GM19455 (cell line): ENCODE measurements around the gene RPTOR.

Source experiments
- ATAC-seq: cut with Tn5 transposase; IDR thresholded peaks from one replicate; pipeline ENCODE4 v1.9.1; 2021; ENCODE audit not compliant: unreplicated experiment

The RPTOR gene

GRCh38 chr17:80664217-80664790 is 119.7 kb downstream of the RPTOR start:
- no peak for ATAC-seq

GRCh38 chr17:80665792-80666191 is 121.2 kb downstream of the RPTOR start:
- ATAC-seq: no peak

GRCh38 chr17:80666867-80667266 is 122.2 kb downstream of the RPTOR start:
- ATAC-seq: no peak

- no peak for ATAC-seq
These were observed 123.0 kb downstream of the RPTOR start for GRCh38 chr17:80667462-80668277.

GRCh38 chr17:80668375-80669148 is 123.9 kb downstream of the RPTOR start:
- ATAC-seq: no peak

GRCh38 chr17:80671039-80671824 is 126.6 kb downstream of the RPTOR start:
- no peak for ATAC-seq

GRCh38 chr17:80671825-80672110 is 127.1 kb downstream of the RPTOR start:
- no peak for ATAC-seq

GRCh38 chr17:80673152-80673920 is 128.7 kb downstream of the RPTOR start:
- ATAC-seq: no peak

- ATAC-seq: no peak
These were observed 130.9 kb downstream of the RPTOR start for GRCh38 chr17:80675438-80676095.

GRCh38 chr17:80676096-80676466 is 131.4 kb downstream of the RPTOR start:
- no peak for ATAC-seq

- ATAC-seq: no peak
These were observed 131.9 kb downstream of the RPTOR start for GRCh38 chr17:80676564-80676963.

- ATAC-seq: no peak
These were observed 132.6 kb downstream of the RPTOR start for GRCh38 chr17:80677214-80677756.

- ATAC-seq: no peak
These were observed 135.2 kb downstream of the RPTOR start for GRCh38 chr17:80679816-80680215.

- no peak for ATAC-seq
These were observed 136.6 kb downstream of the RPTOR start for GRCh38 chr17:80681215-80681614.

GRCh38 chr17:80682372-80682771 is 137.7 kb downstream of the RPTOR start:
- no peak for ATAC-seq

- ATAC-seq: no peak
These were observed 139.0 kb downstream of the RPTOR start for GRCh38 chr17:80683625-80684104.

GRCh38 chr17:80687839-80688238 is 143.2 kb downstream of the RPTOR start:
- no peak for ATAC-seq

- ATAC-seq: no peak
These were observed 144.5 kb downstream of the RPTOR start for GRCh38 chr17:80689129-80689619.

- ATAC-seq: no peak
These were observed 147.1 kb downstream of the RPTOR start for GRCh38 chr17:80691784-80692183.
